Body of pancreas (tissue), 4 donors: Measurements from ENCODE around the gene UHRF1. TPM values are rescaled to one million over a fixed set of nuclear protein-coding genes. Genes with fewer than 3 reads are reported as not detected.
A peak's percentile ranks its signal among the peaks of the same experiment; 100 is the strongest.
"Not testable (repeated sequence)": the region's sequence is repeated elsewhere in the genome, so short reads cannot be mapped to it uniquely, and the experiment has no call there.

ENCODE experiments used
- ATAC-seq: fragments of 150-250 bp; one replicate; pipeline ENCODE4 v1.9.1; 2016
- DNase-seq, 4 donors: peaks; one replicate each; pipeline ENCODE4 v3.0.0-alpha.2; 2019
- H3K27ac ChIP-seq, 4 donors: fragments of 200-600 bp; sonication (generic); 1 replicate in 3 of 4; 2 replicates in 1 of 4; pipeline versions ENCODE4 v1.5.1 to v1.6.1; 2016 to 2019; ENCODE audit warnings: mild to moderate bottlenecking in 1 of 4, mixed read lengths in 1 of 4, moderate library complexity in 1 of 4
- H3K27me3 ChIP-seq, 2 donors: fragments of 200-600 bp; sonication (generic); one replicate each; pipeline ENCODE4 v1.6.0; 2016; ENCODE audit warnings: mild to moderate bottlenecking in 1 of 2
- H3K36me3 ChIP-seq, 2 donors: fragments of 200-600 bp; sonication (generic); replicated peaks in 1 of 2; 2 replicates each; pipeline ENCODE4 v1.5.1; 2016; ENCODE audit warnings: low read depth in 2 of 2; ENCODE audit not compliant: insufficient read depth in 1 of 2
- H3K4me1 ChIP-seq: fragments of 200-600 bp; sonication (generic); one replicate; pipeline ENCODE4 v1.6.0; 2016
- H3K4me3 ChIP-seq, 2 donors: fragments of 200-600 bp; sonication (generic); 1 replicate in 1 of 2; 2 replicates in 1 of 2; pipeline ENCODE4 v1.5.1; 2016 to 2019
- H3K9me3 ChIP-seq, 3 donors: fragments of 200-600 bp; sonication (generic); 1 replicate in 2 of 3; 2 replicates in 1 of 3; pipeline ENCODE4 v1.5.1; 2016
- POLR2A ChIP-seq, 3 donors: fragments of 450-650 bp; IDR thresholded peaks; one replicate each; pipeline ENCODE4 v1.6.1; 2016; ENCODE audit warnings: antibody characterized with exemption in 3 of 3, mild to moderate bottlenecking in 2 of 3
- WGBS, 2 donors: methylation state at CpG; one replicate each; pipeline ENCODE4 v1.1.5; 2017; 5-methylcytosine and 5-hydroxymethylcytosine counted together
- intact Hi-C: fragments of 100-400 bp; cut with DNase I; formaldehyde crosslinking; loops from one replicate; pipeline ENCODE4 v1.15.1; 2023
- total RNA-seq, 2 donors: library from RNA; depleted of rRNA; stranded (reverse); fragments of >200 nt; gene quantifications; one replicate each; pipeline ENCODE4 v1.1.0, GENCODE V29; 2016
- TF ChIP-seq, protein P1 (sequence below), 7 experiments: fragments of 450-650 bp in 4 of 7; fragments of 200-600 bp in 3 of 7; sonication (generic) in 3 of 7; IDR thresholded peaks; one replicate each; pipeline ENCODE4 v1.5.1; 2016 to 2019; ENCODE audit warnings: antibody characterized with exemption in 7 of 7

The UHRF1 gene
- total RNA-seq, 2 donors from 2014 or later = 2.1 to 3.3 TPM

DNA sequence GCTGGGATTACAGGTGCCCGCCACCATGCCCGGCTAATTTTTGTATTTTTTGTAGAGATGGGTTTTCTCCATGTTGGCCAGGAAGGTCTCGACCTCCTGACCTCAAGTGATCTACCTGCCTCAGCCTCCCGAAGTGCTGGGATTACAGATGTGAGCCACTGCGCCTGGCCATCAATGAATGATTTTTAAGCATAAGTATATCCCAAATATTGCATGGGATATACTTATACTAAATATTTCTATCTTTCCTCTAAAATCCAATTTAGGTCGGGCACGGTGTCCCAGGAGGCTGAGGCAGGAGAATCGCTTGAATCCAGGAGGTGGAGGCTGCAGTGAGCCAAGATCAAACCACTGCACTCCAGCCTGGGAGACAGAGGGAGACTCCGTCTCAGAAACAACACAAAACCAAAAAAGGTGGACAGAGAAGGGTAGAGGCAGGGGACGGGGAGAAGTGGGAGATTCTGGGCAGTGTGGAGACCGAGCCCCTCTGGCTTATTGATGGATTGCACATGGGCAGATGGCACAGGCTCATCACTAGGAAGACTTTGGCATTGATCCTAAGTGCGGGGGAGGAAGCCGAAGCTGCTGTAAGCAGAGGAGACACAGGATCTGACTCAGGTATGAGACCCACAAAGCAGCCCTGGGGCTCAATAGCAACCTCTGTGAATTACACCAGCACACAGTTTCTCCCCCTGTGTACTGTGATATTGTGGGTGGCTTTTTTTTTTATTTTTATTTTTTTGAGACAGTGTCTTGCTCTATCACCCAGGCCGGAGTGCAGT is 20.1 kb upstream of the UHRF1 start:
- DNase-seq = no peak
- ATAC-seq = no peak
- TF ChIP-seq, protein P1, sequence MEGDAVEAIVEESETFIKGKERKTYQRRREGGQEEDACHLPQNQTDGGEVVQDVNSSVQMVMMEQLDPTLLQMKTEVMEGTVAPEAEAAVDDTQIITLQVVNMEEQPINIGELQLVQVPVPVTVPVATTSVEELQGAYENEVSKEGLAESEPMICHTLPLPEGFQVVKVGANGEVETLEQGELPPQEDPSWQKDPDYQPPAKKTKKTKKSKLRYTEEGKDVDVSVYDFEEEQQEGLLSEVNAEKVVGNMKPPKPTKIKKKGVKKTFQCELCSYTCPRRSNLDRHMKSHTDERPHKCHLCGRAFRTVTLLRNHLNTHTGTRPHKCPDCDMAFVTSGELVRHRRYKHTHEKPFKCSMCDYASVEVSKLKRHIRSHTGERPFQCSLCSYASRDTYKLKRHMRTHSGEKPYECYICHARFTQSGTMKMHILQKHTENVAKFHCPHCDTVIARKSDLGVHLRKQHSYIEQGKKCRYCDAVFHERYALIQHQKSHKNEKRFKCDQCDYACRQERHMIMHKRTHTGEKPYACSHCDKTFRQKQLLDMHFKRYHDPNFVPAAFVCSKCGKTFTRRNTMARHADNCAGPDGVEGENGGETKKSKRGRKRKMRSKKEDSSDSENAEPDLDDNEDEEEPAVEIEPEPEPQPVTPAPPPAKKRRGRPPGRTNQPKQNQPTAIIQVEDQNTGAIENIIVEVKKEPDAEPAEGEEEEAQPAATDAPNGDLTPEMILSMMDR (IDR thresholded peaks at IDR 0.05) = no peak
- no peak for TF ChIP-seq POLR2A (IDR thresholded peaks at IDR 0.05)
- Histone ChIP-seq H3K4me1 (no peaks in the 10 kb centered on the region), H3K36me3 (no peaks in the 10 kb centered on the region), H3K27me3 (no peaks in the 10 kb centered on the region), H3K27ac (no peak overlapping the region), H3K4me3 (no peak overlapping the region), H3K9me3 (no peaks in the 10 kb centered on the region)
- 84 to 92% methylated on average over 14 of the region's 14 CpGs for WGBS, 2 donors
- intact Hi-C loops = no loop called here

DNA sequence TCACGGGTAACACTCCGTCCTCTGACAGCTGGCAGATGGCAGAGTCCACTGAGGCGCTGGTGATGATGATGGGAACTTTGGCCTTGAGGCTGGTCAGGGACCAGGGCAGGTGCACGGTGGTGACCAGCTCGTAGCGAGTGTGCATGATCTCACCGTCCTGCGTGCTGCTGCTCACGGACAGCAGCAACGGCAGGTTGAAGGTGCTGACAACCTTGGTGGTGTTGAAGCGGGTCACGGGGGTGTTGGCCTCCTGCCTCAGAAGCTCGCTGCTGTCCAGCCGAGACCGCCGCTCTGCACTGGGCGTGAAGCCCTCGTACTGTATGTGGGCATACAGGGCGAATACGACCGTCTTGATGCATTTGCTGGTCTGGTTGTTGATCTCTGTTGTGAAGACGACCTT is 18.2 kb upstream of the UHRF1 start:
- Histone ChIP-seq H3K27me3 (no peaks in the 10 kb centered on the region), H3K36me3 (no peaks in the 10 kb centered on the region), H3K27ac (no peak overlapping the region), H3K9me3 (no peaks in the 10 kb centered on the region), H3K4me3 (no peak overlapping the region), H3K4me1 (peaks cover 11% of the 10 kb centered on the region)
- DNase-seq (no peak), ATAC-seq (no peak)
- TF ChIP-seq, protein P1 (IDR thresholded peaks at IDR 0.05) = no peak
- TF ChIP-seq POLR2A (IDR thresholded peaks at IDR 0.05) = no peak
- WGBS, 2 donors = 60 to 74% methylated on average over 6 to 22 of the region's 22 CpGs
- intact Hi-C loops = no loop called here

DNA sequence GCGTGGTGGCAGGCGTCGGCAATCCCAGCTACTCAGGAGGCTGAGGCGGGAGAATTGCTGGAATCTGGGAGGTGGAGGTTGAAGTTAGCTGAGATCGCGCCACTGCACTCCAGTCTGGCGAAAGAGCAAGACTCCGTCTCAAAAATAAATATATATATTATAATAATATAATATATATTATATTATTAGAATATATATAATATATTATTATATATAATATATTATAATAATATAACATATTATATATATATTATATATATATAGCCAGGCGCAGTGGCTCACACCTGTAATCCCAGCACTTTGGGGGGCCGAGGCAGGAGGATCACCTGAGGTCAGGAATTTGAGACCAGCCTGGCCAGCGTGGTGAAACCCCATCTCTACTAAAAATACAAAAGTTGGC is 16.3 kb upstream of the UHRF1 start:
- 88 to 89% methylated on average over 11 of the region's 11 CpGs for WGBS, 2 donors

DNA sequence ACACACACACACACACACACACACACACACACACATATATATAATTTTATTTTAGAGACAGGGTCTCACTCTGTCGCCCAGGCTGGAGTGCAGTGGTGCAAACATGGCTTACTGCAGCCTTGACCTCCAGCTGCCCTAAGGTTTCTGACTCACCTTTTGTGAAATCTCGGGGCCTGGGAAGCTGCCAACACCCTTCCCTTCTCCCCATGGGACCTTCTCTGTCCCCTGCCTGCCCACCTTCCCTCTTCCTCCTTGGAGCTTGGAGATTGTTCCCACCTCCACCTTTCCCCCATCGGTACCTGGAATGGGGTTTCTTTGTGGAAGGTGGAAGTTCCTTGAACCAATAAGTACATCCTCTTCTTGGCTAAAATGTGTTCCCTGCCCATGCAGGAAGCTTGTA is 12.9 kb upstream of the UHRF1 start:
- Histone ChIP-seq H3K4me3 (no peak overlapping the region), H3K9me3 (no peaks in the 10 kb centered on the region), H3K4me1 (peaks cover 11% of the 10 kb centered on the region), H3K27ac (peak overlapping the region in 1 of 4 donors; percentile 48), H3K27me3 (no peaks in the 10 kb centered on the region), H3K36me3 (no peaks in the 10 kb centered on the region)
- ATAC-seq (no peak), DNase-seq (peak; percentile 31 to 43 (median 32))
- 48 to 60% methylated on average over 3 of the region's 3 CpGs for WGBS, 2 donors
- TF ChIP-seq POLR2A (IDR thresholded peaks at IDR 0.05) = no peak
- TF ChIP-seq, protein P1 (IDR thresholded peaks at IDR 0.05) = no peak
- intact Hi-C loops = no loop called here

More for the DNA sequence above, 16.3 kb upstream of the UHRF1 start:
- H3K4me3 ChIP-seq, DNase-seq, H3K27ac ChIP-seq, ATAC-seq, intact Hi-C loops, H3K27me3 ChIP-seq, H3K36me3 ChIP-seq, H3K9me3 ChIP-seq: not testable (repeated sequence)
- peaks cover 11% of the 10 kb centered on the region for H3K4me1 ChIP-seq

DNA sequence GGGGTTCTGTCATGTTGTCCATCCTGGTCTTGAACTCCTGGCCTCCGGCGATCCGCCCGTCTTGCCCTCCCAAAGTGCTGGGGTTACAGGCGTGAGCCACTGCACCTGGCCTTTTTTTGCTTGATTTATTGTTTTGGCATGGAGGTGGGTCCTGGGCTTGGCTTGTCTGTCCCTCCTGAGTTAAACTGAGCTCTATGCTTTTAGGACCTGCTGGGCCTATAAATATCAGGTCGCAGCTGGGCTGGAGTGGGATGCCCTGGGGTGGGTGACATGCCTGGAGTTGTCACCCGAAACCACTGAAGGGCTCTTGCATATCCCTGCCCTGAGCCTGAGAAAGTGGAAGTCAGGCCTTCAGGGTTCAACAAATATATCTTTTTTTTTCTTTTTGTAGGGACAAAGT is 12.2 kb upstream of the UHRF1 start:
- Histone ChIP-seq H3K27me3 (no peaks in the 10 kb centered on the region), H3K36me3 (no peaks in the 10 kb centered on the region), H3K4me3 (no peak overlapping the region), H3K4me1 (peaks cover 11% of the 10 kb centered on the region), H3K27ac (no peak overlapping the region), H3K9me3 (no peaks in the 10 kb centered on the region)
- no peak for DNase-seq
- intact Hi-C loops = no loop called here
- WGBS, 2 donors = 86 to 95% methylated on average over 7 of the region's 7 CpGs
- no peak for ATAC-seq
- TF ChIP-seq POLR2A (IDR thresholded peaks at IDR 0.05) = no peak
- TF ChIP-seq, protein P1 (IDR thresholded peaks at IDR 0.05) = no peak

DNA sequence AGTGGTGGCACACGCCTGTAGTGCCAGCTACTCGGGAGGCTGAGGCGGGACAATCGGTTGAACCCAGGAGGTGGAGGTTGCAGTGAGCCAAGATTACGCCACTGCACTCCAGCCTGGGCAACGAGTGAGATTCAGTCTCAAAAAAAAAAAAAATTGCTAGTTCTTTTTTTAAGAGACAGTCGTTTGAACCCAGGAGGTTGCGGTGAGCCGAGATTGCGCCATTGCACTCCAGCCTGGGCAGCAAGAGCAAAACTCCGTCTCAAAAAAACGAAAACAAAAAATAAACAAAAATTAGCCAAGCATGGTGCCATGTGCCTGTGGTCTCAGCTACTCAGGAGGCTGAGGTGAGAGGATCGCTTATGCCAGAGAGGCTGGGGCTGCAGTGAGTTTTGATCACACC is 8.4 kb upstream of the UHRF1 start:
- ATAC-seq, intact Hi-C loops, DNase-seq, H3K27ac ChIP-seq, H3K36me3 ChIP-seq, H3K4me1 ChIP-seq, H3K27me3 ChIP-seq, H3K9me3 ChIP-seq, H3K4me3 ChIP-seq: not testable (repeated sequence)
- WGBS, 2 donors = 71 to 80% methylated on average over 13 of the region's 13 CpGs
